Measurements from ENCODE around the gene CPNE5.
A peak's percentile ranks its signal among the peaks of the same experiment; 100 is the strongest.

The CPNE5 gene

DNA sequence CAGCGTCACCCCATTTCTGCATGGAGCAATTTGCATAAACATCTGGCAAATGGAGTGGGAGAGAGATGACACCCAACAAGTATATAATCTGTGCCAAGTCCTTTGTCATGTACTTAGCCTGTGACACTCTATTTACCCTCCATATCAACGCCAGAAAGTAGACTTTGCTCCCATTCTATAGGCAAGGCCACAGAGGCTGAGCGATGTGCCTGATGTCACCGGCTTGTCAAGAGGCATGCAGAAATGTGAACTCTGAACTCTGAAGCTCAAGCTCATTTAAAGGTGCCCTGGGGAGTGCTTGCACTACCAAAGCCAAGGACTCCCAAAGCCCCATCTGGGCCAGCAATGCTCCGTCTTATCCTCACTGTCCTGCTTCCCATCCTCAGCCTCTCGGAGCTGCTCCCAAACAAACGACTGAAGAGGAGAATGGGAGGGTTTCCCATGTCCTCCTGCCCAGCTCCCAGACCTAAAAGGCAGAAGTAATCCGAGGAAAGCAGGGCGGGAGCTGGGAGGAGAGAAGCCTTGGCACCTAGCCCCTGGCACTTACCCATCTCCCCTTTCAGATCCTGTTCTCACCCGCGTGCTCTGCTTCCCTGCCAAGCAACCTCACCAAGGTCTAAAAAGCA, 9.2 kb downstream of the CPNE5 start:
- Histone ChIP-seq H3K9me3 (ENCODE audit: severe bottlenecking) (no peaks in the 10 kb centered on the region), H3K27me3 (ENCODE audit: insufficient read depth, poor library complexity, severe bottlenecking) (no peaks in the 10 kb centered on the region), H3K27ac (ENCODE audit: poor library complexity, severe bottlenecking) (no peak overlapping the region), H3K36me3 (ENCODE audit: low read depth) (no peaks in the 10 kb centered on the region), H3K4me1 (ENCODE audit: insufficient read depth, poor library complexity, severe bottlenecking) (peaks cover 9% of the 10 kb centered on the region), H3K4me3 (ENCODE audit: severe bottlenecking) (no peak overlapping the region)
- no peak for DNase-seq (ENCODE audit: low spot score)
- ATAC-seq (ENCODE audit: low read depth), result no peak
- TF ChIP-seq, protein P1, sequence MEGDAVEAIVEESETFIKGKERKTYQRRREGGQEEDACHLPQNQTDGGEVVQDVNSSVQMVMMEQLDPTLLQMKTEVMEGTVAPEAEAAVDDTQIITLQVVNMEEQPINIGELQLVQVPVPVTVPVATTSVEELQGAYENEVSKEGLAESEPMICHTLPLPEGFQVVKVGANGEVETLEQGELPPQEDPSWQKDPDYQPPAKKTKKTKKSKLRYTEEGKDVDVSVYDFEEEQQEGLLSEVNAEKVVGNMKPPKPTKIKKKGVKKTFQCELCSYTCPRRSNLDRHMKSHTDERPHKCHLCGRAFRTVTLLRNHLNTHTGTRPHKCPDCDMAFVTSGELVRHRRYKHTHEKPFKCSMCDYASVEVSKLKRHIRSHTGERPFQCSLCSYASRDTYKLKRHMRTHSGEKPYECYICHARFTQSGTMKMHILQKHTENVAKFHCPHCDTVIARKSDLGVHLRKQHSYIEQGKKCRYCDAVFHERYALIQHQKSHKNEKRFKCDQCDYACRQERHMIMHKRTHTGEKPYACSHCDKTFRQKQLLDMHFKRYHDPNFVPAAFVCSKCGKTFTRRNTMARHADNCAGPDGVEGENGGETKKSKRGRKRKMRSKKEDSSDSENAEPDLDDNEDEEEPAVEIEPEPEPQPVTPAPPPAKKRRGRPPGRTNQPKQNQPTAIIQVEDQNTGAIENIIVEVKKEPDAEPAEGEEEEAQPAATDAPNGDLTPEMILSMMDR (IDR thresholded peaks at IDR 0.05; ENCODE audit: poor library complexity, severe bottlenecking), result no peak

DNA sequence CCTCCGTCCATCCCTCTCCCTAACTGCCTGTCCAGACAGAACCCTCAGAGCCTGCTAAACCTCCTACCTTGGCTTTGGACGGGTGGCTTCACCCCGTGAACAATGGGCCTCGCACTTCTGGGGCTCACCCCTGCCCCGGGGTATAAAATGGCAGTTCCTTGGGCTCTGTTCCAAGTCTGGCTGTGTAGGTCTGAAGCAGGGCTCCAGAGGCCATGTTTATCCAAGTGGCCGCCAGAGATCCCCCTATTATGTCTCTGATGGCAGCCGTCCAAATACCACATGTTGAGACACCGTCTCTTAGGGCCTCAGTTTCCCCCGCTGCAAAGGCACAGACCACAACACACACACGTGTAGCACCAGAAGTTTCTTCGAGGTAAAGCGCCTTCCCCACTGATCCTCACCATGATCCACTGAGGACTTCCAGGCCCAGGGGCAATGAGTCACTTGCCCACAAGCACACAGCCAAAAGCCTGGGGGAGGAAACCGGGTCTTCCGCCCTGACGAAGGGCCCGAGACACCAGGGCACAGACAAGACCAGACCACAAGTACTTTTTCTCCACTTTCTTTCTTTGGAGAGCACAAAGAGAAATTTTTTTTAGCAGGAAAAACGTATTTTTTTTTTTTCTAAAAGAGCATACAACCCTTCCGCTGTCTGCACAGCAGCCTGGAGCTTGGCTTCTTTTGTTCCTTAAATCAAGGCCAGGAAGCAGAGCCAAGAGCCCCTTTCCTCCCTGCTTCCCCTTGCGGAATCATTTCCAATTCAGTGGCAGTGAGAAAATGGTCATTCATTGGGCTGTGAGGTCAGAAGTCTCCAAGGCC, 11.8 kb downstream of the CPNE5 start:
- H3K36me3 ChIP-seq (ENCODE audit: low read depth), result no peaks in the 10 kb centered on the region
- H3K27me3 ChIP-seq (ENCODE audit: insufficient read depth, poor library complexity, severe bottlenecking), result no peaks in the 10 kb centered on the region
- H3K4me3 ChIP-seq (ENCODE audit: severe bottlenecking), result no peak overlapping the region
- ATAC-seq (ENCODE audit: low read depth), result peak; percentile 65
- TF ChIP-seq, protein P1 (IDR thresholded peaks at IDR 0.05; ENCODE audit: poor library complexity, severe bottlenecking), result no peak
- no peaks in the 10 kb centered on the region for H3K9me3 ChIP-seq (ENCODE audit: severe bottlenecking)
- peaks cover 9% of the 10 kb centered on the region for H3K4me1 ChIP-seq (ENCODE audit: insufficient read depth, poor library complexity, severe bottlenecking)
- DNase-seq (ENCODE audit: low spot score), result no peak
- H3K27ac ChIP-seq (ENCODE audit: poor library complexity, severe bottlenecking), result peak overlapping the region; percentile 12

DNA sequence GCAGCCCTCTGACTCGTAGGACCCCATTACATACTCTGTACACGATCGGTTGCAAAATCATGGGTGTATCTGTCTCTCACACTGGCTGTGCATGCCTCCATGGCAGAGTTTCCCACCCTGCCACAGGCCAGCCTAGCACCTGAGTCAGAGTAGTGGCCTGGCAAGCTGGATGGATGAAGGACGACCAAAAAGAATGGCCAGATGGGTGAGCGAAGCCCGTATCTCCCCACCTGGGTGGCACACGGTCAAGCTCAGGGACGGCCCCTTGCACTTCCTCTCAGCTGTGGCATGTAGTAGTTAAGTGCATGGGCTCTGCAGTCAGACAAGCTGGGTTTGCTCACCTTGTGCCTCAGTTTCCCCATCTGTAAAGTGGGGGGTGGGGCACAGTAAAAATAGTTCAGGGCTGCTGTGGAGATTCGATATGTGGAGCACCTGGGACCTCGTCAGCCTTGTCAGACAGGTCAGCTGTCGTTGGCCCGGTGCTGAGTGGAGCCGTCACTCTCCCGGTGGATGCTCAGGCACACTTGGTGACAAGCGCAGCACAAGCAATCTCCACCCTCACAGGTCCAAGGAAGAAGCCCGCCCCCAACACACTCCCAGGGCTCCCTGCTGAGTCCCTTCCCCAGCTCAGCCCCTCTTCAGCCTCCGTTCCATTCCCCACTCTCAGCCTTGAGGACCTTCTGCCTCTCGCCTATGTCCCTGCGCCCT, 12.6 kb downstream of the CPNE5 start:
- TF ChIP-seq, protein P1 (IDR thresholded peaks at IDR 0.05; ENCODE audit: poor library complexity, severe bottlenecking), result no peak
- DNase-seq (ENCODE audit: low spot score) (no peak), ATAC-seq (ENCODE audit: low read depth) (no peak)
- Histone ChIP-seq H3K27me3 (ENCODE audit: insufficient read depth, poor library complexity, severe bottlenecking) (no peaks in the 10 kb centered on the region), H3K4me1 (ENCODE audit: insufficient read depth, poor library complexity, severe bottlenecking) (peaks cover 9% of the 10 kb centered on the region), H3K36me3 (ENCODE audit: low read depth) (no peaks in the 10 kb centered on the region), H3K4me3 (ENCODE audit: severe bottlenecking) (no peak overlapping the region), H3K9me3 (ENCODE audit: severe bottlenecking) (no peaks in the 10 kb centered on the region), H3K27ac (ENCODE audit: poor library complexity, severe bottlenecking) (peak overlapping the region; percentile 12)

DNA sequence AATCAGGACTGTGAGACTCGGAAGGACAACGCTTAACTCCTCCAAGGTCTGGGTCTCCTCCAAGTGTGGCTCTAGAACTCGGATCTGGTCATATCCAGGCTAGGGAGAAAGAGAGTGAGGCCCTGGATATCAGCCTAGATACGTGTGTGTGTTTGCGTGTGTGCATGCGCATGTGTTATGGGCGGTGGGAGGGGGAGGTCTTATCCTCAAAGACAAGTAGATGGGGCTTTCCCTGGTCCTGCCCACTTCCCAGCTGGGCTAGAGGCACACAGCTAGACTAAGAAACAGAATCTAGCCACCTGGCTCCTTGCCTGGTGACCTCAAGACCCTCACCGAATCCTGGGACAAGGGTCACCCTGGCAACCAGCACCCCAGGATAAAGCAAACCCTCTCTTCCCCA, 13.2 kb downstream of the CPNE5 start:
- Histone ChIP-seq H3K4me3 (ENCODE audit: severe bottlenecking) (no peak overlapping the region), H3K27me3 (ENCODE audit: insufficient read depth, poor library complexity, severe bottlenecking) (no peaks in the 10 kb centered on the region), H3K36me3 (ENCODE audit: low read depth) (no peaks in the 10 kb centered on the region), H3K9me3 (ENCODE audit: severe bottlenecking) (no peaks in the 10 kb centered on the region), H3K27ac (ENCODE audit: poor library complexity, severe bottlenecking) (no peak overlapping the region), H3K4me1 (ENCODE audit: insufficient read depth, poor library complexity, severe bottlenecking) (peaks cover 11% of the 10 kb centered on the region)
- TF ChIP-seq, protein P1 (IDR thresholded peaks at IDR 0.05; ENCODE audit: poor library complexity, severe bottlenecking), result no peak
- ATAC-seq (ENCODE audit: low read depth), result no peak
- DNase-seq (ENCODE audit: low spot score), result no peak

All from RWPE2 (cell line).